ENCODE measurements around the gene CD70. TPM values are rescaled to one million over a fixed set of nuclear protein-coding genes. Genes with fewer than 3 reads are reported as not detected.
"Not testable (repeated sequence)": the region's sequence is repeated elsewhere in the genome, so short reads cannot be mapped to it uniquely, and the experiment has no call there.

Gene CD70, protein sequence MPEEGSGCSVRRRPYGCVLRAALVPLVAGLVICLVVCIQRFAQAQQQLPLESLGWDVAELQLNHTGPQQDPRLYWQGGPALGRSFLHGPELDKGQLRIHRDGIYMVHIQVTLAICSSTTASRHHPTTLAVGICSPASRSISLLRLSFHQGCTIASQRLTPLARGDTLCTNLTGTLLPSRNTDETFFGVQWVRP
- 0.30 TPM for total RNA-seq

DNA sequence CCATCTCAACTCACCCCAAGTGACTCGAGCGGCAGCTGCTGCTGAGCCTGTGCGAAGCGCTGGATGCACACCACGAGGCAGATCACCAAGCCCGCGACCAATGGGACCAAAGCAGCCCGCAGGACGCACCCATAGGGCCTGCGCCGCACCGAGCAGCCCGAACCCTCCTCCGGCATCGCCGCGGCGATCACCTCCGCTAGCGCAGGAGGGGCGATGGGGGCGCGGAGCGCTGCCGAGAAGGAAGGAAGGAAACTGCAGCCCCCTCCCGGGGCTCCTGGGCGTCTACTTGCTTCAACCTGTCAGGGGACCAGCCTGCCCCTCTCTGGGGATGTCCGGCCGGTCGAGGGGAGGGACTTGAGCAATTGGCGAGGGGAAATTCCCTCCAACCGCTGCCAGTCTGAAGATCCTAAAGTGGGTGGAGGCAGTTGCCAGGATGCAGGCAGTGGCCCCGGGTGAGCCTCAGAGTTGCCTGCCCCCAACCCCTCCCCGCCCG is at the start of gene CD70:
Gene CD70, minus strand, starts transcription at position 324 of the 493 bp plus-strand sequence. Its CDS starts 148 bp downstream, at position 176.
- no peak for DNase-seq

DNA sequence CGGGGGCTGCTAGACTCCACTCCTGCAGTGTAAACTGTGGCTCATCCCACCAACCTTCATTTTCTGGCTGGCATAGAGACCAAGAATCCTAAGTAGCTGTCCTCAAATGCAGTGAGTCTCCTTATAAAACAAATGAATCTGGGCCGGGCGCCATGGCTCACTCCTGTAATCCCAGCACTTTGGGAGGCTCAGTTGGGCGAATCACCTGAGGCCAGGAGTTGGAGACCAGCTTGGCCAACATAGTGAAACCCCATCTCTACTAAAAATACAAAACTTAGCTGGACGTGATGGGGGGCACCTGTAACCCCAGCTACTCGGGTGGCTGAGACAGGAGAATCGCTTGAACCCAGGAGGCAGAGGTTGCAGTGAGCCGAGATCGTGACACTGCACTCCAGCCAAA is 49.4 kb upstream of the CD70 start:
- DNase-seq: not testable (repeated sequence)

DNA sequence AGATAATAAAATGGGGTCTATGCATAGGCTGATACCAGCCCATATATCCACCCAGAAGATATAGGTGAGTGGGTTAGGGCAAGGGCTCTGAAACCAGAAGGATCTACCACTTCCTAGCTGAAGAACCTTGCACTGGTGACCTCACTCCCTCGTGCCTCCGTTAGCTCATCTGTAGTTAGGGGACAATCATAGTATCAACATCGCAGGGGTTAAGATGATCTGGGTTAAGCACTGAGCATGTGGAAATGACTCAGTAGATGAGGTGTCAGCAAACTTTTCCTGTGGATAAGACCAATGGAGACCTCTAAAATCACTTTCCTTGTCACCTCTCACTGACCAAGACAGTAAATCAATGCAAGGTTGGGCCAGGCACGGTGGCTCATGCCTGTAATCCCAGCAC is 48.5 kb upstream of the CD70 start:
- DNase-seq: no peak

DNA sequence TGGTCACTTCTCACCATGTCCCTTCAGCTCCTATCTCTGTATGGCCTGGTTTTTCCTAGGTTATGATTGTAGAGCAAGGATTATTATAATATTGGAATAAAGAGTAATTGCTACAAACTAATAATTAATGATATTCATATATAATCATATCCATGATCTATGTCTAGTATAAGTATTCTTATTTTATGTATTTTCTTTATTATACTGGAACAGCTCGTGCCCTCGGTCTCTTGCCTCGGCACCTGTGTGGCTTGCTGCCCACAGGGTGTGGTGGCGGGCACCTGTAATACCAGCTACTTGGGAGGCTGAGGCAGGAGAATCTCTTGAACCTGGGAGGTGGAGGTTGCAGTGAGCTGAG is 42.5 kb upstream of the CD70 start:
- not testable (repeated sequence) for DNase-seq

DNA sequence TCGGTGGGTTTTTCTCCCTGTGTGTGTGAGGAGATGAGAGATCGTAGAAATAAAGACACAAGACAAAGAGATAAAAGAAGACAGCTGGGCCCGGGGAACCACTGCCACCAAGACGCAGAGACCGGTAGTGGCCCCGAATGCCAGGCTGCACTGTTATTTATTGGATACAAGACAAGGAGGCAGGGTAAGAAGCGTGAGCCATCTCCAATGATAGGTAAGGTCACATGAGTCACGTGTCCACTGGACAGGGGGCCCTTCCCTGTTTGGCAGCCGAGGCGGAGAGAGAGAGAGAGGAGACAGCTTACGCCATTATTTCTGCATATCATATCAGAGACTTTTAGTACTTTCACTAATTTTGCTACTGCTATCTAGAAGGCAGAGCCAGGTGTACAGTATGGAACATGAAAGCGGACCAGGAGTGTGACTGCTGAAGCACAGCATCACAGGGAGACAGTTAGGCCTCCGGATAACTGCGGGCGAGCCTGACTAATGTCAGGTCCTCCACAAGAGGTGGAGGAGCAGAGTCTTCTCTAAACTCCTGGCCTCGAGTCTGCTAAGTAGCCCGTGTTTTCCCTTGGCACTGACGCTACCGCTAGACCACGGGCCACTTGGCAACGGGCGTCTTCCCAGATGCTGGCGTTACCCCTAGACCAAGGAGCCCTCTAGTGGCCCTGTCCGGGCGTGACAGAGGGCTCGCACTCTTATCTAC is 42.0 kb upstream of the CD70 start:
- not testable (repeated sequence) for DNase-seq

DNA sequence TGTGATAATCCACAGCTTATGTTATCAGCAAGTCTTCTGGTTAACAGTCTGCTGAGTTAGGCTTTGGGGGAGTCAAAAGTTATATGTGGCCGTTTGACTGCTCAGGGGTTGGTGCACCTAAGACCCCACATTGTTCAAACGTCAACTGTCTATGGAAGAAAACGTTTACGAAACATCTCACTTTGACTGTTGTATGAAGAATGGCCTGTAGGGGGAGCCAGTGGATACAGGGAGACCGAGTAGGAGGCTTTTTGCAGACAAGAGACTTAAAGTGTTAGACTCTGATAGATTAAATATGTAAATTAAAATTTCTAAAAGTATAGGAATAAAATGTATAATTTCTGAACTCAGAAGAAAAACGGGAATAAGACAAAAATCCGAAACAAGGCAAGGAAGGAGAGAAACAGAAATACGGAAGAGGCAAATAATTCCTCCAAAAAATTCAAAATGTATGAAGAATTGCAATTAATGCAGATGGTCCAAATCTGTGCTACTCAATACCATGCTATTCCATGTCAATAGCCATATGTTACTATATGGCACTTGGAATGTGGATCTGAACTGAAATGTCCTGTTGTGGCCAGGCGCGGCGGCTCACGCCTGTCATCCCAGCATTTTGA is 41.2 kb upstream of the CD70 start:
- peak; percentile 50 for DNase-seq

DNA sequence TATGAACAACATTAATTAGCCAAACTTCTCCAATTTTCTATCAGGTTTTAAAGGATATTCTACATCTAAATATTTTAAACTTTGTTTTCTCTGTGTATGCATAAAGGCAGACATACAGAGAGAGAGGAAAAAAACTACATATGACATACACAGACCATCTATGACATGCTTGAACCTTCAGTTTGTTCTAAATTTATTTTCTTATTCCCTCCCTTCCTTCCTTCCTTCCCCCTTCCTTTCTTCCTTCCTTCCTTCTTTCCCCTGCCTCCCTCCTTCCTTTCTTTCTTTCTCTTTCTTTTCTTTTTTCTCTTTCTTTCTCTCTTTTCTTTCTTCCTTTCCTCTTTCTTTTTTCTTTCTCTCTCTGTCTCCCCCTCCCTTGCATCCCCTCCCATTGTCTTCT is 35.8 kb upstream of the CD70 start:
- DNase-seq: no peak

DNA sequence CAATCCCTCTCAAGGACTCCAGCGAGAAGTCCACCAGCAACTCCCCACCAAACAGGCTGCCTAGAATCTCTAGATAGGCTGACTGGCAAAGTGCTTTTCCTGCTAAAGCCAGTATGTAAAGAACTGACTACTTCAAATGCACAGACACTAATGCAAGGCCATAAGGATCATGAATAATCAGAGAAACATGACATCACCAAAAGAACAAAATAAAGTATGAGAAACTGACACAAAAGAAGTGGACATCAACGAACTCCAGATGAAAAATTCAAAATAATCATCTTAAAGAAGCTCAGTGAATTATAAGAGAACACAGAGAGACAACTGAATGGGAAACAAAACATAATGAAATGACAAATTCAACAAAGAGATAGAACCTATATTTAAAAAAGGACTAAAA is 26.4 kb upstream of the CD70 start:
- no peak for DNase-seq

DNA sequence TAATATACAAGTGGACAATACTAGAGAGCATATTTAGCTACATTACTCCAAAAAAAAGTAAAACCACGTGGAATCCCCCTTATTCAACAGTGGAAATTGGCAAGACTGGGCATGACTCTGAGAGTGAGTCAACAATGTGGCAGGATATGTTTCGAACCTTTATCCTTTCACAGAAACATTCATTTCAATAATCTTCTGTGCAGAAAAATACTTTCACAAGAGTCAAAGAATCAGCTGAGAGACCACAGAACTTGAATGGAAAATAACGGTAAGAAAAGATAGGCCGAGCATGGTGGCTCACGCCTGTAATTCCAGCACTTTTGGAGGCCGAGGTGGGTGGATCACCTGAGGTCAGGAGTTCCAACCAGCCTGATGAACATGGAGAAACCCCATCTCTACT is 25.1 kb upstream of the CD70 start:
- DNase-seq: no peak

DNA sequence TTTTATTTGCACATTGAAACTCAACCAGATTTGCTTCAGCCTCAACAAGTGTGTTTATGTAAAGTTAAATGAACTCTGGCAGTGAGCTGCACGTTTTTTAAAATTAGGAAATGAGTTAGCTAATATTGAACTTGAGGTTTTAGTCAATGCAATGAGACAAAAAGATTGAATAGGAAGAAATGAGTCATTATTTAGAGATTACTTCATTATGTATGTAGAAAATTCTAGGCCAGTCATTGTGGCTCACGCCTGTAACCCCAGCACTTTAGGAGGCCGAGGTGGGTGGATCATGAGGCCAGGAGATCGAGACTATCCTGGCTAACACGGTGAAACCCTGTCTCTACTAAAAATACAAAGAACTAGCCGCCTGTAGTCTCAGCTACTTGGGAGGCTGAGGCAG is 22.8 kb upstream of the CD70 start:
- no peak for DNase-seq

DNA sequence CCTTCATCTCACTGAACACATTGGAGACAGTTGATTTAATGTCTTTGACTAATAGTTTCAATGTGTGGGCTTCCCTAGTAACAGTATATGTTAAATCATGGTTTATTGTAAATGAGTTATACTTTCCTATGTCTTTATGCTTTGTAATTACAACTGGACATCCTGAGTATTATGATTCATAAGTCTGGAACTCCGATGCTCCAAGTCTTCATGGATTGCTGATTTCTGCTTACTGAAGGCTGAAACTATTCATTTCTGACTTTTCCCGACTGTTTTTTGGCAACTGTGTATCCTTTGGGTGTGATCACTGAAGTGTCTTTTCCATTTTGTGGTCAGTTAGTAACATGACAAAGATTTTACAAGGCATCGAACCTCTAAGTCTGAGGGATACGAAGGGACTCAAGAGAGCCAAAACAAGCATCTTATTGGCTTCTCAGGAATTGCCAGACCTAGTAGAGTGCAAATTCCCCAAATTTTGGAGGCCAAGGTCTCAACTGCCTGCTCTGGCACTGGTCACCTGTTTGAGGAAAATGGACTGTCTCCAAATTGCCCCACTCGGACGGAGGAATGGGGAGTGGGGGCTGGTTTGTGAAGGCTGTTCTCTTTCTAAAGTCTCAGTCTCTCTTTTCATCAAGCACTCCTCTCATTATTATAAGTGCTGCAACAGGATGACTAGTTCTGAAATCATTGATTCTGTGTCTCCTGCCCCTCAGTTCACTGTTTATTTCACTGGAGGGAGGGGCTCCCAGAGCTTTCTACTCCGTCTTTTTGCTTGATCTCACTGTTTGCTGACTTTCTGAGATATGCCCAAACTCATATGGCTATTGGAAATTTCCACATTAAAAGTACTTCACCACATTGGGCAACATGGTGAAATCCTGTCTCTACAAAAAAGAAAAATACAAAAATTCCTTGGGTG is 20.2 kb upstream of the CD70 start:
- peak; percentile 75 for DNase-seq

DNA sequence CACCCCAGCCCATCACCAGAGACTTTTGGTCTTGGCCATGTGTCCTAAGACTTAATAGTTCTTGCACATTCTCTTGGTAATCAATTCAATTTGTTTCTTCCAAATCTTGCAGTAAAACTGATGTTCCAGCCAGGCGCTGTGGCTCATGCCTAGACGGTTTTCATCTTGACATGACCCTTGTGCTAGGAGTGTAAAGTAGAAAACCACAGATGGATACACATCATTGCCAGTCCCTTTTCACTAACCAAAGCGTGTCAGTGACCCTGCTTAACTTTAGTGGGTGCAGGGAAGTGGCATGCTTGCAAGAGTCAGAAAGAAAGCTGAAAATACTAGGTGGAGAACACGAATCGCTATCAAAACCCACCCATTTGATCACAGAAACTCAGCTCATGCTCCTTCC is 18.0 kb upstream of the CD70 start:
- no peak for DNase-seq

DNA sequence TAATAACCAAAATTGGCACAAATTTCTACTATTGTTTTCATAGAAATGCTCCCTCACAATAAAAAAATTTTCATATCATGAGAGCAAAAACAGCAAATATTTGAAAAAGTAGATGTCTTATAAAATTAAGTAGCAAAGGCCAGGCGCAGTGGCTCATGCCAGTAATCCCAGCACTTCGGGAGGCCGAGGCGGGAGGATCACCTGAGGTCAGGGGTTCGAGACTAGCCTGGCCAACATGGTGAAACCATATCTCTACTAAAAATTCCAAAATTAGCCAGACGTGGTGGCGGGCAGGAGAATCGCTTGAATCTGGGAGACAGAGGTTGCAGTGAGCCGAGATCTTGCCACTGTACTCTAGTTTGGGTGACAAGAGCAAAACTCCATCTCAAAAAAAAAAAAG is 17.2 kb upstream of the CD70 start:
- not testable (repeated sequence) for DNase-seq

DNA sequence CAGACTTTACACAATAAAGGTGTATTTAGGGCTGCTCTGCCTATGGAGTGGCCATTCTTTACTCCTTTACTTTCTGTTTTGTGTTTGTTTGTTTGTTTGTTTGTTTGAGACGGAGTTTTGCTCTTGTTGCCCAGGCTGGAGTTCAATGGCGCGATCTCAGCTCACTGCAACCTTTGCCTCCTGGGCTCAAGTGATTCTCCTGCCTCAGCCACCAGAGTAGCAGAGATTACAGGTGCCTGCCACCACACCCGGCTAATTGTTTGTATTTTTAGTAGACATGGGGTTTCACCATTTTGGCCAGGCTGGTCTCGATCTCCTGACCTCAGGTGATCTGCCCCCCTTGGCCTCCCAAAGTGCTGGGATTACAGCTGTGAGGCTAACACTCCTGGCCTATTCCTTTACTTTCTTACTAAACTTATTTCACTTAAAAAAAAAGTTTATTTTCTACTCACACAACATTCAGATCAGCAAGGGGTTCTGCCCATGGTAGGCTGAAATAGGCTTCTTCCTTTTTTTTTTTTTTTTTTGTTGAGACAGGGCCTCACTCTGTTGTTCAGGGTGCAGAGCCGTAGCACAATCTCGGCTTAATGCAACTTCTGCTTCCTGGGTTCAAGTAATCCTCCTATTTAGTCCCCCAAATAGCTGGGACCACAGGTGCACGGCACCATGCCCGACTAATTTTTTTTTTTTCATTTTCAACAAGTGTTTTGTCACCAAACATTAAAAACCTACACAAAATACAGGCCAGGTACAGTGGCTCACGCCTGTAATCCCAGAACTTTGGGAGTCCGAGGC is 15.5 kb upstream of the CD70 start:
- DNase-seq: not testable (repeated sequence)

DNA sequence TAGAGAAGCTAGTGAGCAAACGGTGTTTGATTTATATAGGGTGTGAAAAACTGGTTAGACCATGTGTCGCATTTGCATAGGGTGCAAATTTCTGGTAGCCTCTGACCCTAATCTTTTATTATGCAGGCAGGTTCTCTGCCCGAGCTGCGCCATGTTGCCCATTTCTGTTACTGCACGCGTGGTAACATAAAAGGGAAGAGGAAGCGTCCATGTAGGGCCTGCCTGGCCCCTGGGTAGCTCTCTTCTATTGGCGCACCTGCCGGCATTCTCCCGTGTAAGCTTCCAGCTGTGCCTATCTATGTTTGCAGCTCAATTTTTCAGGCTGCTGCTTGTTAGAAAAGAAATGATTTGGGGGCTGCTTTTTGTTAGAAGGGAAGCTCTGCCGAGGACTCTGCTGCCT is 14.0 kb upstream of the CD70 start:
- DNase-seq: no peak

DNA sequence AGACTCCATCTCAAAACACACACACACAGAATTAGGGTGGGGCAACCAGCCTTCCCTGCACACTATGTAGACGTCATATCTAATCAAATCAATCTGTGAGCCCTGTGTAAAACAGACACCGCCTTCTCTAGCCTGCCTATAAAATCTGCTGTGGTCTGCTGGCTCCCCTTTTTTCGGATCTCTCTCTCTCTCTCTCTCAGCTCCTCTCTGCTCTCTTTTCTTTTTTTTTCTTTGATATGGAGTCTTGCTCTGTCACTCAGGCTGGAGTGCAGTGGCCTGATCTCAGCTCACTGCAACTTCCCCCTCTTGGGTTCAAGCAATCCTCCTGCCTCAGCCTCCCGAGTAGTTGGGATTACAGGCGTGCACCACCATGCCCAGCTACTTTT is 11.8 kb upstream of the CD70 start:
- peak; percentile 61 for DNase-seq

DNA sequence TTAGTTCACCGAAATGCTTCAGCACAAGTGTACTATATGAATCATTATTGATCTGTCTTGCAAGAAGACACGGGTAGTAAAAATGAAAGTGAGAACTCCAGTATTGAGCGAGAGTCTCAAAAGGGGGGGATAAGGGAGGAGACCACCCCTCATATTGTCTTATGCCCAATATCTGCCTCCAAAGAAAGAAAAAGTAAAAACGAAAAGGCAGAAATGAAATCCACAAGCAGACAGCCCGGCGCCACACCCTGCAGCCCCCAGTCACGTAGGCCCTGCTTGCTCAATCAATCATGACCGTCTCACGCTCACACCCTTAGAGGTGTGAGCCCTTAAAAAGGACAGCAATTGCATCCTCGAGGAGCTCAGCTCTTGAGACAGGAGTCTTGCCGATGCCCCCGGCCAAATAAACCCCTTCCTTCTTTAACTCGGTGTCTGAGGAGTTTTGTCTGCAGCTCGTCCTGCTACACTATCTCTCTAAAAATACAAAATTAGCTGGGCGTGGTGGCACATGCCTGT is 10.6 kb upstream of the CD70 start:
- not testable (repeated sequence) for DNase-seq

DNA sequence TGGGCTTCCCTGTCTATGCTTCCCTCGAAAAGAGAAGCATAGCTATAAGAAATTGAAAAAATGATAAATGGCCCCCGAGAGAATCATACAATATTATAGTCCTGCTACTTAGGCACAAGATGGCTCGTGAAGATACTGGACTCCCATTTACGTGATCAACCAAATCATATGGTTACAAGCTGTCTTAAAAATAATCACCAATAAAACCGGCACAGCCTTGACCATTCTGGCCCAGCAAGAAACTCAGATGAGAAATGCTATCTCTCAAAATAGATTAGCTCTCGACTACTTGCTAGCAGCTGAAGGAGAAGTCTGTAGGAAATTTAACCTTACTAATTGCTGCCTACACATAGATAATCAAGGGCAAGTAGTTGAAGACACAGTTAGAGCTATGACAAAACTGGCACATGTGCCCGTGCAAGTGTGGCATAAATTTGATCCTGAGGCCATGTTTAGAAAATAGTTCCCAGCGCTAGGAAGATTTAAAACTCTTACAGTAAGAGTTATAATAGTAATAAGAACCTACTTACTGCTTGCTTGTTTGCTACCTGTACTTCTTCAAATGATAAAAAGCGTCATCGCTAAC is 10.1 kb upstream of the CD70 start:
- not testable (repeated sequence) for DNase-seq

DNA sequence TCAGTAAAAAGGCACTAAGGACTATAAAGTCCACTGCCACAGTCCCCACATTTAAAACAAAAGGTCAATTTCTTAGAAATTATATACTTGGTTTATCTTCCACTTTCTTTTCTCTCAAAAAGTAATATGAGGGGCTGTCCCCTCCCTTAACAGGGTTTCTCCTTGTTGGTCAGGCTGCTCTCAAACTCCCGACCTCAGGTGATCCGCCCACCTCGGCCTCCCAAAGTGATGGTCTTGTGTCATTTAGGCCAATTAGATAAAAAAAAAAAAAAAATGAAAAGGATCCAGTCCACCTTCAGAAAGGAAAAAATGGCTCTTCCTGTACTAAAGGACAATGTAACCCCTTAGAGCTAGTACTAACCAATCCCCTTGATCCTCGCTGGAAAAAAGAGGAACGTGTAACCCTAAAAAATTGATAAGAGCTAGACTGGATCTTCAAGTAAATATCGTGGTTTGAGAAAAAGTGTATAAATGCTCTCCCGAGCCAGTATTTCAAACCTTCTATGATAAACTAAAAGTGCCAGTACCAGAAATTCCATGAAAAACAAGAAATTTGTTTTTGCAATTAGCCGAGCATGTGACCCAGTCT is 9.0 kb upstream of the CD70 start:
- DNase-seq: no peak

DNA sequence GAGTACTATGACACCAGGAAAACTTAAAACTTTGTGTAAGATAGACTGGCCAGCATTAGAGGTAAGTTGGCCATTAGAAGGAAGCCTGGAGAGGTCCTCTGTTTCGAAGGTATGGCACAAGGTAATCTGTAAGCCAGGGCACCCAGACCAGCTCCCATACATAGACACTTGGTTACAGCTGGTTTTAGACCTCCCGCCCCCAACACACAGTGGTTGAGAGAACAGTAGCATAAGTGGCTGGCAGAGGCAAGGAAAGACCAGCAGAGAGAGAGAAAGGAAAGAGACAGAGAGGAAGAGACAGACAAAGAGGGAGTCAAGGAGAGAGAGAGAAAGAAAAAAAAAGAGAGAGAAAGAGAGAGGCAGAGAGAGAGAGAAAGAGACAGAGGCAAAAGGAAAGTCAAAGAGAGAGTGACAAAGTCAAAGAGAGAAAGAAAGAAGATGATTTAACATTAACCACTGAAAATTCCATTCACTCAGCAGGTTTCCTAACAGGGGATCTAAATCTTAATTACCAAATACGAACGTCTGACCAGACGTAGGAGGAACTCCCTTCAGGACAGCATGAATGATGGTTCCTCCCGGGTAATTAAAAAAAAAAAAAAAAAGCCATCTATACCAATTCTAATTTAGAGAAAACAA is 7.4 kb upstream of the CD70 start:
- not testable (repeated sequence) for DNase-seq

All from skin of body (tissue), 2 donors.